ENCODE data around the gene SV2B.

- TF ChIP-seq POLR2AphosphoS5 (IDR thresholded peaks at IDR 0.05; ENCODE audit: borderline replicate concordance, low read depth, low read length) (no peak), EZH2 (IDR thresholded peaks at IDR 0.05) (no peak)
These were observed 155.7 kb downstream of the SV2B start for GRCh38 chr15:91255670-91256192.

Measured in SK-N-MC (cell line).